Smooth muscle cell of the brain vasculature (primary cell): ENCODE data around the gene GOLGA2.

Experiments
- DNase-seq: peaks from one replicate; pipeline ENCODE4 v3.0.0-alpha.2; 2012; ENCODE audit warnings: low read depth, low spot score

GOLGA2 gene

GRCh38 chr9:128275198-128276007 lies at the start of gene GOLGA2:
GOLGA2 (minus strand) TSS chr9:128276007; CDS start chr9:128275976, 31 bp downstream.
- no peak for DNase-seq

GRCh38 chr9:128324401-128324800 lies 48.6 kb upstream of the GOLGA2 start:
- DNase-seq: no peak

- DNase-seq: no peak
Measured at GRCh38 chr9:128323791-128324190, 48.0 kb upstream of the GOLGA2 start.

- DNase-seq: no peak
Measured at GRCh38 chr9:128323212-128323730, 47.5 kb upstream of the GOLGA2 start.

GRCh38 chr9:128322404-128323211 lies 46.8 kb upstream of the GOLGA2 start, which contains the start of the genes COQ4 and TRUB2:
COQ4 (plus strand) TSS chr9:128322839; CDS start chr9:128322859, 20 bp downstream.
TRUB2 (minus strand) TSS chr9:128322447; CDS start chr9:128322408, 39 bp downstream.
- peak; percentile 90 for DNase-seq

- no peak for DNase-seq
Measured at GRCh38 chr9:128321879-128322403, 46.1 kb upstream of the GOLGA2 start.

GRCh38 chr9:128321343-128321742 lies 45.5 kb upstream of the GOLGA2 start:
- DNase-seq: no peak

GRCh38 chr9:128317629-128318028 lies 41.8 kb upstream of the GOLGA2 start:
- DNase-seq: no peak

- no peak for DNase-seq
Measured at GRCh38 chr9:128316421-128316820, 40.6 kb upstream of the GOLGA2 start.

- no peak for DNase-seq
Measured at GRCh38 chr9:128314697-128315096, 38.9 kb upstream of the GOLGA2 start.

GRCh38 chr9:128310461-128310860 lies 34.7 kb upstream of the GOLGA2 start:
- DNase-seq: no peak

GRCh38 chr9:128309551-128309950 lies 33.7 kb upstream of the GOLGA2 start:
- DNase-seq: no peak

- no peak for DNase-seq
Measured at GRCh38 chr9:128304971-128305288, 29.1 kb upstream of the GOLGA2 start.

GRCh38 chr9:128304136-128304970 lies 28.5 kb upstream of the GOLGA2 start:
- DNase-seq: no peak

- no peak for DNase-seq
Measured at GRCh38 chr9:128298535-128299482, 23.0 kb upstream of the GOLGA2 start.

- DNase-seq: no peak
Measured at GRCh38 chr9:128297221-128297773, 21.5 kb upstream of the GOLGA2 start.

- no peak for DNase-seq
Measured at GRCh38 chr9:128296340-128297220, 20.8 kb upstream of the GOLGA2 start.

GRCh38 chr9:128294142-128294541 lies 18.3 kb upstream of the GOLGA2 start:
- no peak for DNase-seq

GRCh38 chr9:128293091-128293490 lies 17.3 kb upstream of the GOLGA2 start:
- DNase-seq: no peak
